Measurements from ENCODE around the gene TMEM17. TPM values are rescaled to one million over a fixed set of nuclear protein-coding genes. Genes with fewer than 3 reads are reported as not detected.

The TMEM17 gene
- total RNA-seq, 1 experiment from 2014 or later = 0.86 TPM

DNA sequence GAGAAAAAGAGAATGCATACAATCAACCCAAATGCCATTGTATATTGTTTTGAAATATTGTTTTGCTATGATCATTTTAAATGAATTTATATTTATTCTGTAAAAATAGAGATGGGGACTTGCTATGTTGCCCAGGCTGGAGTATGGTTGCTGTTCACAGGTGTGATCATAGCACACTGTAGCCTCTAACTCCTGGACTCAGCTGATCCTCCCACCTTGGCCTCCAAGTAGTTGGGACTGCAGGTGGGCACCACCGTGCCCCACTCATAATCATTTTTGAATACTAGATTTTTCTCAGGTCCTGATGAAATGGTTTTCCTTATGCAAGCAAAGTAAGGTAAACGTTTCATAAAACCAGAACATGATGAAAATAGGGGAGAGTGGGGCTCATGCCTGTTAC is 46.3 kb downstream of the TMEM17 start:
- no peak overlapping the region for H2AFZ ChIP-seq (ENCODE audit: low read length)
- H3K27ac ChIP-seq (ENCODE audit: low read length) = no peak overlapping the region
- no peak for DNase-seq
- H3K36me3 ChIP-seq (ENCODE audit: insufficient read depth, low read length) = no peaks in the 10 kb centered on the region
- no peaks in the 10 kb centered on the region for H3K27me3 ChIP-seq (ENCODE audit: low read length)
- H3K4me3 ChIP-seq (ENCODE audit: low read length) = no peak overlapping the region
- no peak overlapping the region for H3K4me2 ChIP-seq (ENCODE audit: low read depth, low read length, poor library complexity, severe bottlenecking)
- no peaks in the 10 kb centered on the region for H3K9me3 ChIP-seq (ENCODE audit: low read length)
- no peak overlapping the region for H3K9ac ChIP-seq (ENCODE audit: low read length)
- H4K20me1 ChIP-seq (ENCODE audit: insufficient read depth, low read depth, low read length) = no peaks in the 10 kb centered on the region
- no peaks in the 10 kb centered on the region for H3K79me2 ChIP-seq (ENCODE audit: low read length)
- no peaks in the 10 kb centered on the region for H3K9me2 ChIP-seq (replicated peaks; ENCODE audit: insufficient read depth, low read length)
- H3K4me1 ChIP-seq (ENCODE audit: low read length) = peaks cover 8% of the 10 kb centered on the region

DNA sequence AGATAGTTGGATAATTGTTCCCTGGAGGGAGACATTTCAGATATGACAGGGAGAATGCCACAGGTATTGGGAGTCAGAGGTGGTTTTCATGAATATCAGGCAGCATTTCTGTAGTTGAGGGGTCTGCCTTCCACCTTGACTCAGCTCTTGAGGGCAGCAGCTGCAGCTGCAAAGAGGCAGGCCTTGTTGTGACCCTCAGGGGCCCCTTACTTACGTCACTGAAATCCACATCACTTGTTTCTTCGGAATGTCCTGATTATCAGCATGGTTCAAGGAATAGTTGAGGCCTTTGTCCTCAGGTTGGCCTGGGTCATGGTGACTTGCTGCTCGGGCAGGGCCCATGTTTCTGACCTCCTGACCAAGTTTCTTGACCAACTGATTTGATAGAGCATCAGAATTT is 46.9 kb downstream of the TMEM17 start:
- Histone ChIP-seq H3K4me2 (ENCODE audit: low read depth, low read length, poor library complexity, severe bottlenecking) (no peak overlapping the region), H3K9ac (ENCODE audit: low read length) (no peak overlapping the region), H3K27ac (ENCODE audit: low read length) (no peak overlapping the region), H3K27me3 (ENCODE audit: low read length) (no peaks in the 10 kb centered on the region), H3K9me2 (replicated peaks; ENCODE audit: insufficient read depth, low read length) (no peaks in the 10 kb centered on the region), H4K20me1 (ENCODE audit: insufficient read depth, low read depth, low read length) (no peaks in the 10 kb centered on the region), H3K4me3 (ENCODE audit: low read length) (no peak overlapping the region), H2AFZ (ENCODE audit: low read length) (no peak overlapping the region), H3K79me2 (ENCODE audit: low read length) (no peaks in the 10 kb centered on the region), H3K9me3 (ENCODE audit: low read length) (no peaks in the 10 kb centered on the region), H3K36me3 (ENCODE audit: insufficient read depth, low read length) (no peaks in the 10 kb centered on the region), H3K4me1 (ENCODE audit: low read length) (peaks cover 8% of the 10 kb centered on the region)
- DNase-seq = no peak

DNA sequence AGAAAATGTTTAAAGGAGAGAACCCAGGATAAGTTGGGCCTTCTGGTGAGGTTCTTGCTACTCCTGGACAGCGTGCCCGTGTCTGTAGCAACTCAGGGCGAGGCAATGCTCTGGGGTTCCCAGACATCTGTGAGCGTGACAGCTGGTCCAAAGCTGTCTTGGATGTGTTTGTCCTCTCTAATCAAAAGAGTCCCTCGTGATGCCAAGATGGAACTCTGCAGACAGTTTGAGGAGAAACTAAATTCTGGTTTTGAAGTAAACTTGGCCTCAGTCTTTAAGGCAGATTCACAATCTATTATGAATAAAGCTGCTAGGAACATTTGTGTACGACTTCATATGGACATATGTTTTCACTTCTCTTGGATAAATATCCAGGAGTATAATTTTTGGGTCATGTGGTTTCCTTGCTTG is 47.3 kb downstream of the TMEM17 start:
- no peaks in the 10 kb centered on the region for H3K9me2 ChIP-seq (replicated peaks; ENCODE audit: insufficient read depth, low read length)
- H3K4me1 ChIP-seq (ENCODE audit: low read length) = peaks cover 8% of the 10 kb centered on the region
- no peaks in the 10 kb centered on the region for H3K27me3 ChIP-seq (ENCODE audit: low read length)
- no peak overlapping the region for H2AFZ ChIP-seq (ENCODE audit: low read length)
- H3K36me3 ChIP-seq (ENCODE audit: insufficient read depth, low read length) = no peaks in the 10 kb centered on the region
- DNase-seq = no peak
- H3K79me2 ChIP-seq (ENCODE audit: low read length) = no peaks in the 10 kb centered on the region
- no peak overlapping the region for H3K4me2 ChIP-seq (ENCODE audit: low read depth, low read length, poor library complexity, severe bottlenecking)
- no peaks in the 10 kb centered on the region for H3K9me3 ChIP-seq (ENCODE audit: low read length)
- H3K4me3 ChIP-seq (ENCODE audit: low read length) = no peak overlapping the region
- no peaks in the 10 kb centered on the region for H4K20me1 ChIP-seq (ENCODE audit: insufficient read depth, low read depth, low read length)
- H3K9ac ChIP-seq (ENCODE audit: low read length) = no peak overlapping the region
- H3K27ac ChIP-seq (ENCODE audit: low read length) = no peak overlapping the region

DNA sequence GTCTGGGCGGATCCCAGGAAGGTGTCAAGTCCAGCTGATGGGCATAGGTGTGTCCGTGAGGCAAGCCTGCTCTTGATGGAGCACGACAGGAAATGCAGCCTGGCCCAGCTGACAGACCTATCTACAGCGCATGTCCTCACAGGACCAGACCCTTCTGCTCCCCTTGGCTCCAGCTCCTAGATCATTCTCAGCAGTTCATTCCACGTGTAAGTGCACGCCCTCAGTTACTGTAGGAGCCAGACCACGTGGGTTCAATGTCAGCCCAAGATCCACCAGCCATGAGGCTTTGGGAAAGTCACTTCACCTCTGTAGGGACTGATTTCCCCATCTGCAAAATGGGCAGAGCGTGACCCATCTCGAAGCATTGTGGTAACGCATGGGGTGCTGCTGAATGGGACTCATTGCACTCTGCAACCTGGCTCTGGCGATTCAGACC is 47.8 kb downstream of the TMEM17 start:
- no peaks in the 10 kb centered on the region for H3K79me2 ChIP-seq (ENCODE audit: low read length)
- H3K27me3 ChIP-seq (ENCODE audit: low read length) = no peaks in the 10 kb centered on the region
- no peaks in the 10 kb centered on the region for H3K9me3 ChIP-seq (ENCODE audit: low read length)
- H4K20me1 ChIP-seq (ENCODE audit: insufficient read depth, low read depth, low read length) = no peaks in the 10 kb centered on the region
- H3K36me3 ChIP-seq (ENCODE audit: insufficient read depth, low read length) = no peaks in the 10 kb centered on the region
- no peak overlapping the region for H3K4me2 ChIP-seq (ENCODE audit: low read depth, low read length, poor library complexity, severe bottlenecking)
- H3K9me2 ChIP-seq (replicated peaks; ENCODE audit: insufficient read depth, low read length) = no peaks in the 10 kb centered on the region
- DNase-seq = no peak
- no peak overlapping the region for H3K27ac ChIP-seq (ENCODE audit: low read length)
- H3K4me3 ChIP-seq (ENCODE audit: low read length) = no peak overlapping the region
- no peak overlapping the region for H2AFZ ChIP-seq (ENCODE audit: low read length)
- peaks cover 8% of the 10 kb centered on the region for H3K4me1 ChIP-seq (ENCODE audit: low read length)
- H3K9ac ChIP-seq (ENCODE audit: low read length) = no peak overlapping the region

DNA sequence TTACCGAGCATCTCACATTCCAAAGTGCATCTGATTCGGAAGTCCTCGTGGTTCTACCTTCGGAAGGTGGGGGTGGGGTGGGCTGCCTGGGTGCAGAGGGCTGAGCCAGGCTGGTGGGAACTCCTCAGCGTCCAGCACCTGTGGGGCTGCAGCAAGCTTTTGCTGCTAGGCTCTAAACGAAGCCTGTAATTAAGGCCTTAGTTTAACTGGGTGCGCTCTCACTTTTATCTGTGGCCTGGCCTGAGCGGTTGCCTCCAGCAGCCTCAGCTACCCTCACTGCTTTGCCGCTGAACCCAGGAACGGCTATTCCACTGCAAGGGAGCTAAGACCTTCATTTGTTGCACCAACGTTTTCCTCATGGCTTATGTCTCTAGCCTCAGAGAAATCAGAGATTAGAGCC is 48.4 kb downstream of the TMEM17 start:
- Histone ChIP-seq H3K9me3 (ENCODE audit: low read length) (no peaks in the 10 kb centered on the region), H3K27me3 (ENCODE audit: low read length) (no peaks in the 10 kb centered on the region), H4K20me1 (ENCODE audit: insufficient read depth, low read depth, low read length) (no peaks in the 10 kb centered on the region), H3K36me3 (ENCODE audit: insufficient read depth, low read length) (no peaks in the 10 kb centered on the region), H3K9me2 (replicated peaks; ENCODE audit: insufficient read depth, low read length) (no peaks in the 10 kb centered on the region), H3K79me2 (ENCODE audit: low read length) (no peaks in the 10 kb centered on the region), H3K27ac (ENCODE audit: low read length) (no peak overlapping the region), H3K9ac (ENCODE audit: low read length) (no peak overlapping the region), H3K4me1 (ENCODE audit: low read length) (peaks cover 8% of the 10 kb centered on the region), H2AFZ (ENCODE audit: low read length) (no peak overlapping the region), H3K4me3 (ENCODE audit: low read length) (no peak overlapping the region; the same call in 1 of the 2 replicates), H3K4me2 (ENCODE audit: low read depth, low read length, poor library complexity, severe bottlenecking) (no peak overlapping the region)
- no peak for DNase-seq

DNA sequence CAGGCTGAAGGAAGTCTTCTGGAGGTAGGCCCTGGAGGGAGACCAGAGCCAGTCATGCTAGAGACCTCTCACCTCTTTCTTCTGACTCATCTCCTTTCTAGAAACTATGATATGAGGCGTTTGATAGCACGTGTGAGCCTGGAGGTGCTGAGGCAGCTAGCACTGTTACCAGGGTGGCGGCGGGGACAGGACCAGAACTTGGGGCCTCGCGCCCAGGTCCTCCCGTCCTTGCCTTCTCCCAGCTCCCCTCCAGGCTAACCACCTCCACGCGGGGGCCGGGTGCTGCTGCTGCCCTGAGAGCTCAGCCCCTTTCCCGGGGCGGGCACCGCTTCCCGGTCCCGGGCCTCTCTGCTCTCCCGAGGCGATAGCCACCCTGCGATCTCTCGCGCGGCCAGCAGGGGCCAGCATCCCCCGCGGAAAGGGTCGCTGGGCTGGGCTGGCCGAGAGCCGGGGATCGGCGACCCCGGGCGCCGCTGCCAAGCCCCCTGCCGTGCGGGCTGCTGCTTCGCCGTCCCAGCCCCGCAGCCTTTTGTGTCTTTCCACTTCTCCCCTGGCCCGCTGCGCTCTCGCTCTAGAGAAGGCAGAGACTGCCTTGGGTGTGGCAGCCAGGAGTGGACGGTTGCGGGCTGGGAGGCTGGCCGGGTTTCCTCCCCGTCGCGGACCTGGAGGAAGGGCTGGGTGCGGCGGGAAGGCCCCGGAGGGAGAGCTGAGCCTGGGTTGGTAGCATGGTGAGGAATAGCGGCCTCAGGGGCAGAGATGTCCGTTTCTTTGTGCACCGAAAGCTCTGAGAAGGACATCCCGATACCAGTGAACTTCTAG is 49.1 kb downstream of the TMEM17 start:
- Histone ChIP-seq H3K36me3 (ENCODE audit: insufficient read depth, low read length) (no peaks in the 10 kb centered on the region), H2AFZ (ENCODE audit: low read length) (0 out of 2 replicates have a peak overlapping the region, but pooled peaks have one; percentile 18), H3K79me2 (ENCODE audit: low read length) (no peaks in the 10 kb centered on the region), H3K9me2 (replicated peaks; ENCODE audit: insufficient read depth, low read length) (no peaks in the 10 kb centered on the region), H3K4me3 (ENCODE audit: low read length) (peak overlapping the region; percentile 58; the same call in 1 of the 2 replicates), H3K27me3 (ENCODE audit: low read length) (no peaks in the 10 kb centered on the region), H3K4me2 (ENCODE audit: low read depth, low read length, poor library complexity, severe bottlenecking) (peak overlapping the region; percentile 63), H3K9me3 (ENCODE audit: low read length) (no peaks in the 10 kb centered on the region), H3K9ac (ENCODE audit: low read length) (no peak overlapping the region), H4K20me1 (ENCODE audit: insufficient read depth, low read depth, low read length) (no peaks in the 10 kb centered on the region), H3K4me1 (ENCODE audit: low read length) (peaks cover 8% of the 10 kb centered on the region), H3K27ac (ENCODE audit: low read length) (no peak overlapping the region)
- peak; percentile 84 for DNase-seq

DNA sequence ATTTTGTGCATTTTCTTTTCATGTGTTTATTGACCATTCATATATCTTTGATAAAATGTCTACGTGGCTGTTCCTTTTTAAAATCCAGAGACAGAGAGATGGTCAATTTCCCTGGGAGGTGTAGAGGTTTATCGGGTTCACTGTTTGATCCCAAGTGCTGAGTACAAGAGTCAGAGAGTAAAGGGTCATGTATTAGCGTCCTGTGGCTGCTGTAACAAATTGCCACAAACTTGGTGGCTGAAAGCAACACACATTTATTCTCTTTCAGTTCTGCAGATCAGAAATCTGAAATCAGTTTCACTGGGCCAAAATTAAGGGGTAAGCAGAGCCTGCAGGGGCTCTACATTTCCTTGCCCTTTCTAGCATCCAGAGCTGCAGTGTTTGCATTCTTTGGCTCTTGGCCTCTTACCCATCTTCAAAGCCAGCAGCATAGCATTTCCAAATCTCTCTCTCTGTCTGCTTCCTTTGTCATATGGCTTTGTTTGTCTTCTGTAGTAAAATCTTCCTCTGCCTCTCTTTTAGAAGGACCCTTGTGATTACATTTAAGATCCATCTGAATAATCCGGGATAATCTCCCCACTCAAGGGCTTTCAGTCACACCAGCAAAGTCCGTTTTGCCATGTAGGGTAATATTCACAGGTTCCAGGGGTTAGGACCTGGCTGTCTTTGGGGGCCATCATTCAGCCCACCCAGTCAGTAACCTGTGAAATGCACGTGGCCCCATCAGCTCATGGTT is 49.9 kb downstream of the TMEM17 start:
- Histone ChIP-seq H3K9ac (ENCODE audit: low read length) (no peak overlapping the region), H2AFZ (ENCODE audit: low read length) (no peak overlapping the region), H3K4me1 (ENCODE audit: low read length) (peaks cover 8% of the 10 kb centered on the region), H3K9me3 (ENCODE audit: low read length) (no peaks in the 10 kb centered on the region), H3K36me3 (ENCODE audit: insufficient read depth, low read length) (no peaks in the 10 kb centered on the region), H3K27me3 (ENCODE audit: low read length) (no peaks in the 10 kb centered on the region), H3K27ac (ENCODE audit: low read length) (no peak overlapping the region), H3K4me2 (ENCODE audit: low read depth, low read length, poor library complexity, severe bottlenecking) (no peak overlapping the region), H3K9me2 (replicated peaks; ENCODE audit: insufficient read depth, low read length) (no peaks in the 10 kb centered on the region), H3K79me2 (ENCODE audit: low read length) (no peaks in the 10 kb centered on the region), H4K20me1 (ENCODE audit: insufficient read depth, low read depth, low read length) (no peaks in the 10 kb centered on the region), H3K4me3 (ENCODE audit: low read length) (no peak overlapping the region)
- DNase-seq = no peak

DNA sequence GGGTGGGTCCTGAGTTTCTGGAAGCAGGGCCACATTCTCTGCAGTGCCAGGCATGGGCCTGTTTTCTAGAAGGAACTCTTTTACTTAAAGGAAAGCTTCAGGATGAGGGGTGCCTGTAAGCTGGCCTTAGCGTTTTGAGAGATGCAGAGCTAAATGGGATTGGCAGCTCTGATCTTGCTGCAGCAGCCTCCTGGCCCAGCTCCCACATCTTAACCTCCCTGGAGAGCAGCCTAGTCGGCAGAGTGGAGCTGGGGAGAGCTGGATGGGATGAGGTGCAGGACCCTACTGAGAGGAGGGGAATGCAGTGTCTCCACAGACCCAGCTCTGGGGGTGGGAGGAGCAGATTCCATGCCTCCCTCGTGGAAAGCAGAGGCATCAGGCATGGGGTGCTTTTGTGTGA is 52.0 kb downstream of the TMEM17 start:
- Histone ChIP-seq H3K79me2 (ENCODE audit: low read length) (no peaks in the 10 kb centered on the region), H3K9me3 (ENCODE audit: low read length) (no peaks in the 10 kb centered on the region), H3K27ac (ENCODE audit: low read length) (no peak overlapping the region), H3K27me3 (ENCODE audit: low read length) (no peaks in the 10 kb centered on the region), H2AFZ (ENCODE audit: low read length) (no peak overlapping the region), H3K4me2 (ENCODE audit: low read depth, low read length, poor library complexity, severe bottlenecking) (no peak overlapping the region), H4K20me1 (ENCODE audit: insufficient read depth, low read depth, low read length) (no peaks in the 10 kb centered on the region), H3K36me3 (ENCODE audit: insufficient read depth, low read length) (no peaks in the 10 kb centered on the region), H3K9ac (ENCODE audit: low read length) (no peak overlapping the region), H3K4me1 (ENCODE audit: low read length) (peaks cover 8% of the 10 kb centered on the region), H3K4me3 (ENCODE audit: low read length) (no peak overlapping the region), H3K9me2 (replicated peaks; ENCODE audit: insufficient read depth, low read length) (no peaks in the 10 kb centered on the region)
- DNase-seq = no peak
